GM12891 (cell line): ENCODE data around the gene TREM1.
"Not testable (repeated sequence)": the region's sequence is repeated elsewhere in the genome, so short reads cannot be mapped to it uniquely, and the experiment has no call there.

Experiments
- PAX5 ChIP-seq: IDR thresholded peaks from 2 replicates; pipeline ENCODE4 v1.6.1; 2011; ENCODE audit warnings: low read length, moderate library complexity, mild to moderate bottlenecking; ENCODE audit not compliant: insufficient read depth, severe bottlenecking
- POLR2A ChIP-seq: IDR thresholded peaks from 2 replicates; pipeline ENCODE4 v1.6.1; 2011; ENCODE audit warnings: low read depth, low read length, control low read depth
- POLR2AphosphoS5 ChIP-seq: IDR thresholded peaks from 2 replicates; pipeline ENCODE4 v1.6.1; 2011; ENCODE audit warnings: low read depth, low read length, control low read depth
- TAF1 ChIP-seq: IDR thresholded peaks from 2 replicates; pipeline ENCODE4 v1.6.1; 2011; ENCODE audit warnings: low read depth, low read length, control low read depth

DNA sequence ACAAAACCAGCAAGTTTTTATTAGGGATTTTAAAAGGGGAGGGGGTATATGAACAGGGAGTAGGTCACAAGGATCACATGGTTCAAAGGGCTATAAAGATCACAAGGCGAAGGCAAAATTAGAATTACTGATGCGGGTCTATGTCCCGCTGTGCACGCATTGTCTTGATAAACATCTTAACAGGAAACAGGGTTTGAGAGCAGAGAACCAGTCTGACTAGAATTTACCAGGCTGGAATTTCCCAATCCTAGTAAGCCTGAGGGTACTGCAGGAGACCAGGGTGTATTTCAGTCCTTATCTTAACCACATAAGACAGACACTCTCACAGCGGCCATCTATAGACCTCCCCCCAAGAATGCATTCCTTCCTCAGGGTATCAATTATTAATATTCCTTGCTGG is 10.8 kb upstream of the TREM1 start:
- TF ChIP-seq POLR2A, POLR2AphosphoS5, PAX5, TAF1: not testable (repeated sequence)
